ENCODE measurements around the gene CSNK1G2.
"Not testable (repeated sequence)": the region's sequence is repeated elsewhere in the genome, so short reads cannot be mapped to it uniquely, and the experiment has no call there.

CSNK1G2 gene

DNA sequence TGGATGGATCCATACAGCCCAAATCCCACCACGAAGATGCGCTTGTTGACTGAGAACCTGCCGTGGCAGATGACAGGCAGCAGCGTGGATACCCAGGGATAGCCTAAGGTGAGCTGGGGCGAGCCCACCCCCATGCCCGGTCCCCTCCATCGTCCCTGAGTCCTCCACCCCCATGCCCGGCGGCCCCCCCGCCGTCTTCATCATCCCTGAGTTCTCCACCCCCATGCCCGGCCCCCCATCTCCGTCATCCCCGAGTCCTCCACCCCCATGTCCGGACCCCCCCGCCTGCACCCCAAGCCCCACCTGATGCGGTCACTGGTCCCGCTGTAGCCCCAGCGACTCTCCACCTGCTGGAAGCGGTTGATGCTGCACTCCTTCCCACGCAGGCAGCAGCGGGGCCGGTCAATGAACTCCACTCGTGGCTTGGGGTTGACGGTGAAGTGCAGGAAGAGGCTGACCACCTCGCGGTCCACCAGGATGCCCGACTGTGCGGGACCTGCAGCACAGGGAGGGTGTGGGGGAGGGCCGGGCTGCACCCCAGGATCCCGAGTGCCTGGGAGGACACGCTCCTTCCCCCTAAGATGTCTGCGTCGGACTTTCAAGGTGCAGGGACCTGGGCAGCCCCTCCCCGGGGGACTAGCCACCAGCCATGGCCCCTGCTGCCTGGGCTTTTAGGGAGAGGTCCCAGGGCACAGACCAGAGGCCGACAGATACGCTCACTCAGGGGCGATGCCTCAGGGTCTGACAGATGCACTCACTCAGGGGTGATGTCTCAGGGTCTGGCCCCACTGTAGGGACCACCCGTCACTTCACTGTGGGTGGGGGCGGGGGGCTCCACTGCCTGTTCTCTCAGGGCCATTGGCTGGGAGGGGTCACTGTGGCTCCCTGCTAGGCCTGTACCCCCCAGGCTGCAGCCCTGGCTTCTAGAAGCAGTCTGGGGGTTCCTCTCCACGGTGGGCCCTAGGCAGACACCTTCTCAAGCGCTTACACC, 46.5 kb downstream of the CSNK1G2 start:
- no peak for DNase-seq

DNA sequence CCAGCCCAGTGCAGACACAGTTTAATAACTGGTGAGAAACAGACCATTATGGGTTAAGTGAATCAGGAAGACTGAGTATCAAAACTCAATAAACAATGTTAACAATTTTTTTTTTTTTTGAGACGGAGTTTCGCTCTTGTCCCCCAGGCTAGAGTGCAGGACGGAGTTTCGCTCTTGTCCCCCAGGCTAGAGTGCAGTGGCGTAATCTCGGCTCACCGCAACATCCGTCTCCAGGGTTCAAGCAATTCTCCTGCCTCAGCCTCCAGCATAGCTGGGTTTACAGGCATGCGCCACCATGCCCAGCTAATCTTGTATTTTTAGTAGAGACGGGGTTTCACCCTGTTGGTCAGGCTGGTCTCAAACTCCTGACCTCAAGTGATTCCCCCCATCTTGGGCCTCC, 47.5 kb downstream of the CSNK1G2 start:
- not testable (repeated sequence) for DNase-seq

DNA sequence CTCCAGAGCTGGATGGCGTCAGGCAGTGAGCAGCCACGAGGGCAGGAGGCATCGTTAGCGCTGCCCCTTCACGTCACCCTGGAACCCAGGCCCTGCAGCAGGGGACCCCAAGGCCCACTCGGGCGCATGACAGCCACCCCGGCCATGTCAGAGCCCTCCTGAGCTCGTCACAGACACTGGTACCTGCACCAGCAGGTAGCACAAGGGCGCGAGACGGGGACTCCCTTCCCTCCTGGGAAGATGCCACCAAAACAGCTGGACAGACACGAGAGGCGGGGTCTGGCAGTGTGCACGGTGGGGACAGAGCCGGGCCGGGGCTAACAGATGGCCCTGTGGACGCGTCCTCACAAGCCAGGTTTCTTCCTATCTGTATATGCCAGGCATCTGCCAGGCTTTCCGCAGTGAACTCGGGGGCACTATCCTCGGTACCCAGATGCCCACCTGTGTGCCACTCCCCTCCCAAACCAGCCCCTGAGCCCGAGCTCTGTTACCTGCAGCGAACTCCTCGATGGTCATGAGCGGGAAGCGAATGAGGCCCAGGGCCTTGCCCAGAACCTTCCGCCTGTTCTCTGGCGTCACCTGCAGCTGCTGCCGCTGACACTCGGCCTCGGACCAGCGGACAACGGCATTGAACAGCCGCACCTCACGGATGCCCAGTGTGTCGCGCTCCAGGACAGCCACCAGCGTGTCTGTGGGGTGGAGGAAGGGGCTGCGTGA, 48.7 kb downstream of the CSNK1G2 start:
- no peak for DNase-seq

DNA sequence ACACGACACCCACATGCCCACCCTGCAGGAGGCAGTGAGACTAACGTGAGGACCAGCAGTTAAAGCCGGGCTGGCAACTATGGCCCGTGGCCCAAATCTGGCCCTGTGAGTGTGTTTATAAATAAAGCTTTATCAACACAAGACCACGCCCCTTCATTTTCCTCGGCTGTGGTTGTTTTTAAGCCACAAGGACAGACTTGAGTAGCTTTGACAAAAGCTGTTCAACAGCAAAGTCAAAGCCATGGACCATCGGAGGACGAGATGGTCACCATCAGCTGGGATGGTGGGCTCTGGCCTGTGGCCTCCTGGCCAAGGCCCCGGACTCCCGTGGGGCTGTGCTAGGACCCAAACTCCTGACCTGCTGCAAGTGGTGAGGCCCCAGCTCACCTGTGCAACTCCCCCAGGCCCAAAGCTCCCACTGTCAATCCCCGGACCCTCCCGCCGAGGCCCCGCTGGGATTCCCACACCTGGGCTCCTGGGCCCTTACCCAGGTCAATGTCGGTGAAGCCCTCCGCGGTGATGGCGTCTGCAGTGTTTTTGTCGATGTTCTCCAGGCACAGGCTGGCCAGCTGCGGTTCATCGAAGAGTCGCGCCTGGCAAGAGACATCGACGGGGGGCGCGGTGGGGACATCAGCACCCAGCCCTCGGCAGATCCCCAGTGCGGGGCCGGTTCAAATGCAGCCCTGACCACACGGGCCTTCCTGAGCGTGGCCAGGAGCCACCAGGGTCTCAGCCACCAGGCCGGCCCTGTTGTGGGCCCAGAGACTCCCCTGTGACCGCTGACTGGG, 49.5 kb downstream of the CSNK1G2 start:
- DNase-seq: no peak

DNA sequence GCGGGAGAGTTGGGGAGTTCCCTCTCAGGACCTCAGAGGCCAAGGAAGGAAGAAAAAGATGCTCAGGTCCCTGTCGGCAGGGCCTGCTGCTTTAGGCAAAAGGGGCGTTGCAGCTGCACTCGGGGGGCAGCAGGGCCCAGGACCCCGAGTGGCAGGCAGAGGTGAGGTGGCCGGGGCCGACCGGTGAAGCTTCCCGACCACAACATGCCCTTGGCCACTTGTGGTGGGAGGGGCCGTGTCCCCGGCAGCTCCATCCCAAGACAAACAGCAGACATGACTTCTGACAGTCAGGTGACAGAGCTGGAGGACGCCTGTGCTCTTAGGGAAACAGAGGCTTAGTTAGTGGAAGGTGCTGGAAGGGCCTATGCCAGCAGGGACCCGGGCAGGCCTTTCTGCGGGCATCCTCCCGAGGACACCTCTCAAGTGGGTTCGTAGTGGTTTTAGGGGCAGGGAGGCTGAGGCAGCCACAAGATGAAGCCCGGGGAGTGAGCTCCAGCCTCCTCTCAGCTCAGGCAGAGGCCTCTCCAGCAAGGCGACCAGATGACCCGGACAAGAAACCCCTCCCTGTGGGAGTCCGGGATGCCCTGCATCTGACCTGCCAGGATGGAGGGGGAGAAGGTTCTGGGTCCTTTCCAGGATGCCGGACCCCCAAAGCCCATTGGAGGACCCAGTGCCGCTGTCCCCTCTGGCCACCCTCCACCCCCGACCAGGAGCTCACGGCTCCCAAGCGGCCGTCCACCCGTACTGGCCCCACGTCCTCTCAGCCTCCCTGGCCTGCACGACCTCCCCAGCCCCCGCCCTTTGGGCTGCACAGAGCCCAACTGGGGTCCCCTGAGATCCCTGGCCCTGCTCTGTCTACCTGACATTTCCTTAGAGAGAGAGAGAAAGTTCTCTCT, 50.3 kb downstream of the CSNK1G2 start:
- DNase-seq: no peak

DNA sequence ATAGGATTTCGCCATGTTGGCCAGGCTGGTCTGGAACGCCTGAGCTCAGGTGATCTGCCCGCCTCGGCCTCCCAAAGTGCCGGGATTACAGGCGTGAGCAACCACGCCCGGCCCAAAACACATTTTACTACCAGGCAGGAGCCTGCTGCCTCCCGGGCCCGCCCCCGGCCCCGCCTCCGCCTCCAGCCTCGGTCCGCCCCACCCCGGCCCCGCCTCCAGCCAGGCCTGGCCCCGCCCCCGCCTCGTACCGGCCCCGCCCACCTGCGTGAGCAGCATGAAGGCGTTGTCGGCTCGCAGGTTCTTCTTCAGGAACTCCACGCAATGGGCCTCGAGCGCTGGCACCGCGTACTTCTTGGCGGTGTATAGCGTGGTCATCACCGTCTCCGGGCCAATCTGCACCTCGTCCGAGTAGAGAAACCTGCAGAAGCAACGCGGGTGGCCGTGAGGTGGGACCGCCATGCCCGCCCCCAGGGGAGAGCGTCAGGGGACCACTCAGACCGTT, 51.8 kb downstream of the CSNK1G2 start:
- no peak for DNase-seq

DNA sequence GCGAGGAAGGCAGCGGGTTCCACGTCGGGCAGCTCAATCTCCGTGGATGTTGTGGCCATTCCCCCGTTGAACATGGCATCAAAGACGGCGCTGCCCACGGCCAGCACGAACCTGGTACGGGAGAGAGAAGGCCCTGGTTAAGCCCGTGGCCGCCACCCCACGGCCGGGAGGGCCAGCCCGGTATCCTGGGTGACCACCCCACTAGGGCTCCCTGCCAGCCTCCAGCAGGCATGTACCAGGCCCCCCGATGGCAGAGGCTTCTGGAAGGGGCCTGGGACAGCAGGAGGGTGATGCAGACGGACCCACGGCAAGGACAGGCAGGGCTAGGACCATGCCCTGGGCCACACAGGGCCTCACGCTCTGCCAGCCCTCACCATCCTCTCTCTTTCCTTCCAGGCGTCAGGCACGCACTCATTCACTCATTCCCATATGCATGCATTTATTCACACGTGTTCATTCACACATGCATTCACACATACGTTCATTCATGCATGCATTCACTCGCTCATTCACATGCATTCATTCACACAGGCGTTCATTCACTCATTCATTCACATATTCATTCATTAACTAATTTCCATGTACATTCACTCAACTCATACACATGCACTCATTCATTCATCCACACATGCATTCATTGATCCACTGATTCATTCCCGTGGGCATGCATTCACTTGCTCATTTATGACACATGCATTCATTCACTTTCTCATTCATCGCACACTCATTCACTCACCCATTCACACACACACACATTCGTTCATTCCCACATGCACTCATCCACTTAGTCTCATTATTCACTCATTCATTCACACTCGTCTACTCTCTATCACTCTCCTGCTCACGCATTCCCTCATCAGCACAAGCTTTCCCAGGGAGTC, 56.6 kb downstream of the CSNK1G2 start:
- no peak for DNase-seq

DNA sequence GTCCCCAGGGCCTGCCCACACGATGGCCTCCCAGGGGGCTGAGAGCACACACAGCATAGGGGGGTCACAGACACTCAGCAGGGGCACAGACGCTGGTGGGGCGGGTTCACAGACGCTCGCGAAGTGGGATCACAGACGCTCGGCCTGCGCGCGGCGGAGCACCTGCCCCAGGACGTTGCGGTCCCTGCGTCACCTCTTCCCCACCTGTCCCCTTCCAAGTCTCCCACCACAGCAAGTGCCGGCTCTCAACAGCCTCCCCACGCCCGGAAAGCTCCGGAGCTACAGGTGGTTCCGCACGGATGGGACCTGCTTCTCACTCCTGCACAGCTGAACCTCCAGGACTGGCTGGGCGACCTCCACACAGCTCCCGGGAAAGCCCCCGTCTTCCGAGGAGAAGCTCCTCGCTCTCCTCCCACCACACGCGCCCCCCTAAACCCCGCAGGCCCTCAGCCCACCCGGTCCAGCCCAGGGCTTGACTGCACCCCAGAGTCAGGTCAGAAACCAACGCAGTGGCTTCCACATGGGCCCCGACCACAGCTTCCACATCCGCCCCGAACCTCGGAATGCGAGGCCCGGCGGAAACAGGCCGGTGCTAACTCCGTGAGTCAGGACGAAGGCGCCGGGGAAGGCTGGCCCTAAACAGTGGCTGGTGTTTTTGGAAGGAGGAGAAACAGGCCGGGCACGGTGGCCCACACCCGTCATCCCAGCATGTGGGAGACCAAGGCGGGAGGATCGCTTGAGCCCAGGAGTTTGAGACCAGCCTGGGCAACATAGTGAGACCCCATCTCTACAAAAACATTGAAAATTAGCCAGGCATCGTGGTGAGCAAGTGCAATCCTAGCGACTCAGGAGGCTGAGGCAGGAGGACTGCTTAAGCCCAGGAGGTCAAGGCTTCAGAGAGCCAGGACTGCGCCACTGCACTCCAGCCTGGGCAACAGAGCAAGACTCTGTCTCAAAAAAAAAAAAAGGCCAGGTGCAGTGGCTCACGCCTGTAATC, 58.0 kb downstream of the CSNK1G2 start:
- DNase-seq: no peak

DNA sequence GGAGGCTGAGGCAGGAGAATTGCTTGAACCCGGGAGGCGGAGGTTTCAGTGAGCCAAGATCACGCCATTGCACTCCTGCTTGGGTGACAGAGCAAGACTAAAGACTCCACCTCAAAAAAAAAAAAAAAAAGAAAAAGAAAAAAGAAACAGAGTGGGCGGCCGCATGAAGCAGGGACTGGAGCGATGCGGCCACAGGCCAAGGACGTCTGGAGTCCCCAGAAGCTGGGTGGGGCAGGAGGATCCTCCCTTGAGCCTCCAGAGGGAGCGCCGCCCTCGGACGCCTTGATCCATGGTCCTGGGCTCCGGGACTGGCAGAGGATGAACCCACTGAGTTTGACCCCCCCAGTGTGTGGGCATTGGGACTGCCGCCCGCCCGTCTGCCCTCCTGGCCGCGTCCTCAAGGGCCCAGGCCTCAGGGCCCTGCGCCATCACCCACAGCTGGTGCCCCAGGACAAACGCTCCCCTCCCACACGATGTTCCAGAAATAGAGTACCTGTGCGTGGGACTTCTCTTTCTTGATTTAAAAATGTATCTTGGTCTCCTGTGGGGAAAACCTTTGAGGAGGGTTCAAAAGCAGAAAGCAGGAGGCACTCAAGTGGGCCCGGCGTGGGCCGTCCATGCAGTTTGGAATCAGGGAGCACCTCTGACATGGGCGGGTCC, 59.0 kb downstream of the CSNK1G2 start:
- peak in 1 of 51 donors; percentile 16 for DNase-seq

DNA sequence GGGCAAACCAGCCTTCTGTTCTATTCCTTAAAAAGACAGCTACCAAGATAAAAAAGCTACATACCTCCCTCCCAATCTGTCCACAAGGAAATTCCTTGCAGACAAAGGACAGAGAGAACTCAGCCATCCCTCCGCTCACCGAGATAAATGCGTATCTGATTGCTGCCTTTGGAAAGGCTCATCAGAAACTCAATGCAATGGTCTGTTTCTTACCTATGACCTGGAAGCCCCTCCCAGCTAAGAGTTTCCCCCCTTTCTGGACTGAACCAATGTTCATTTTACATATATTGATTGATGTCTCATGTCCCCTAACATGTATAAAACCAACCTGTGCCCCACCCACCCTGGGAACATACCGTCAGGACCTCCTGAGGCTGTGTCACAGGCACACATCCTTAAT, 62.9 kb downstream of the CSNK1G2 start:
- DNase-seq: no peak

DNA sequence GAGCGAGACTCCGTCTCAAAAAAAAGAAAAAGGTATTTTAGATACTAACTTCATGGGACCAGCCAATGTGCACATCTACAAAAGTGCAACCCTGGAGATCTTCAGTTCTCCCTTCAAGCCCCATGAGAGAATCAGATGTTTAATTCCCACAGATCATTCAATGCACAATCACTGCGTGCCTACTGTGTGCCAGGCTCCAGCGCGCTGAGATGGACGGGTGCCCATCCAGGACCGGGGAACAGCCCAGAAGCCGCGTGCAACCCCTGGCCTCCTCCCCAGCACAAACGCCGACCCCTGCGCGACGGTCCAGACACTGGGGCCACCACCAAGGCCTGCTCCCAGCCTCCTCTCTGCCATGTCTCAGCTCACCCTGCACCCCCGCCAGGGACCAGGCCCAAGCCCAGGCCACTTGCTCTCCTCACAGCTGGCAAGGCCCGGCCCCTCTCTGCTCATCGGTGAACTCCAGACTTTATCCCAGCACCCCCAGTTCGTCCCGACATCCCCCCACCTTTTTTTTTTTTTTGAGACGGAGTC, 69.2 kb downstream of the CSNK1G2 start:
- DNase-seq: no peak

DNA sequence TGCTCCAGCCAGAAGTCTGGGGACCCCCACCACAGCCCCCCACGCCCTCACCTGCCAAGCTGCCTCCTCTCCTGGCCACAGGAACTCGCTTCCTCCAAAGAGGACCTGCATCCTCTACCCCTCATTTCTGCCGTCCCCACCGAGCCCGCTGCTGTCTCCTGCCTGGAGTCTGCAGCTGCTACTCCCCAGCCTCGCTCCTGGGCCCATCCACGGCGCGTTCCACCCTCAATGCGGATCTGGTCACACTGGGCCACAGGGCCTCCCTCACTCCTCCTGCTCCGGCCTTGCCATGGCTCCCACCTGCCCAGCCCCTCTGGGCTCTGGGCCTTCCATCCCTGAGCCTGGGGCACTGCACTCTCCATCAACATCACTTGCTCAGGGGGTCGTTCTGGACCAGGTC, 70.2 kb downstream of the CSNK1G2 start:
- DNase-seq: no peak

DNA sequence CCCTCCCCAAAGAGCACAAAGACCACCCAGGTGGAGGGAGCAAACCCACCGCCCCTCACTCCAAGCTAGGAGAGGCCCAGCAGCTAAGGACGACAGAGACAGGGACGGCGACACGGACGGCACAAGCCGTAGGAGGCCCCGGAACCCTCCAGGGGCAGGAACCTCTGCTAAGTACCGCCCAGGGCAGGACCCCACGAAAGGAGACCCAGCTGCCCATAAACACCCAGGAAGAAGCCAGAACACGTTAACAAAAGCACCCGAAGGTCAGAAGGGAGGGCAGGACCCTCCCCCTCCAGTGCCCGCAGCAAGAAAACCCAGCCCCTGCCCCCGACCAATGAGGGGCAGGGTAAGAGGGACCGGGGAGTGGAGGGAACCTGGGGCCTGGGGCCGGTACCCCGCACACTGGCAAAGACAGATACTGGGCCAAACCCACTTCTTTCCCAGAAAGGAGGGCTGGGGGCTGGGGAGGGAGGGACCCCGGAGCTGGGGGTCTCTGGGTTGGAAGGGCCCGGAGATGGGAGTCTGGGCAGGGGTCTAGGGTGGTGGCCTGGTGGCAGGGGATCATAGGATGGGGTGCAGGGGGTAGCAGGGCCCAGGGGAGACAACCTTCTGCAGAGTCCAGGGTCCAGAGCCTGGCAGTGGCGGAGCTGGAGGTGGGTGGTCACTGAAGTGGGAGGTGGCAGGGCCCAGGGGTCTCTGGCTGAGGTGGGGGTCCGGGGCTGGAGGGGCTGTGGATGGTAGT, 72.1 kb downstream of the CSNK1G2 start:
- no peak for DNase-seq

DNA sequence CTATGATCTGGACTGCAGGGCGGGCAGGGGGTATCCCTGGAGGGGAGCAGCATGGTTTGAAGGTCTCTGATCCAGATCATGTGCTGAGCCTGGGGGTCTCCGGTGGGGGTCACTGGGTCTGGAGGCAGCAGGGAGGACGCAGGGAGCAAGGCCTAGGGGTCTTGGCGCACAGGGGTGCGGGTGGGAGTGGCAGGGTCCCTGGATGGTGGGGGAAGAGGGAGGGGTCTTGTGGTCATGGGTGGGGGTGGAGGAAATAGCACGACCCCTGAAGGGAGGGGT, 72.7 kb downstream of the CSNK1G2 start:
- DNase-seq: no peak

DNA sequence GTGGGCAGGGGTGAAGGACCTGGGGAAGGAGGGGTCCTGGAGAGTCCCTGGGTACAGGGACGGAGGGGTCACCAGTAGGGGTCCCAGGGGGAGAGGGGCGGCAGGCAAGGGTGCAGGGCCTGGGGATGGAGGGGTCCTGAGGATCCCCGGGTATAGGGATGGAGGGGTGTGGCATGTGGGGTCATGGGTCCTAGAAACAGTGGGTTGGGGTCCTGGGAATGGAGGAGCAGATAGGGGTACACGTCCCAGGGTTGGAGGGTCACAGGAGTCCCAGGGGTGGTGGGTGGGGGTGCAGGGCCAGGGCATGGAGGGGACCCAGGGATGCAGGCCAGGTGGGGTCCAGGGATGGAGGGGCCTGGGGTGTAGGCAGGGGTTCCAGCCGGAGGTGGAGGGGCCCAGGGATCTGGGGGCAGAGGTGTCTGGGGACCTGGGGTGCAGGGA, 73.2 kb downstream of the CSNK1G2 start:
- DNase-seq: no peak

DNA sequence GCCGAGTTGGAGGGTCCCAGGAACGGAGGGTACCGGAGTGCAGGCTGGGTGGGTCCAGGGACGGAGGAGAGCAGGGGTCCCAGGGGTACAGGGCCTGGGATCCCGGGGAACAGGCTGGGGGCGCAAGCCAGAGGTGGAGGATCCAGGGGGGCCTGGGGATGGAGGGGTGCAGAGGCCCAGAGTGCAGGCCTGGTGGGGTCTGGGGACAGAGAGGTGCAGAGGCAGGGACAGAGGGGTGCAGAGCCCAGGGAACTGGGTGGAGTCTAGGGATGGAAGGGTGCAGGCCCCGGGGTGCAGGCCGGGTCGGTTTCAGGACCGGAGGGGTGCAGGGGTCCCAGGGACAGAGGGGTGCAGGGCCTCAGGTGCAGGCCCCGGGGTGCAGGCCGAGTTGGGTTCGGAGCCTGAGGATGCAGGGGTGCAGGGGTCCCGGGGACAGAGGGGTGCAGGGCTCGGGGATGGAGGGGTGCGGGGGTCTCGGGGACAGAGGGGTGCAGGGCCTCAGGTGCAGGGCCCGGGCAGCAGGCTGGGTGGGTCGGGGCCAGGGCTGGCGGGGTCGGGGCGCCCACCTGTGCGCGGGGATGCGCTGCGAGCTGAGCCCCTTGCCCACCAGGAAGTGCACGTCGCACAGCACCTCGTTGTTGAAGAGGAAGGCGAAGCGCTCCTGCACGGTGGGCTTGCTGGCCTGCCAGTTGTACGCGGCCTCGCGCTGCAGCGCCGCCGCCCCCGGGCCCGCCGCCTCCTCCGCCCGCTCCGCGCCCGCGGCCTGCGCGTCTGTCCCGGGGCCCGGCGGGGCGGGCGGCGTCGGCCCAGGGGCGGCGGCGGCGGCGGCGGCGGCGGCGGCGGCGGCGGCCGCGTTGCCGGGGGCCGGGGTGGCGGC, 74.0 kb downstream of the CSNK1G2 start:
- peak in 3 of 51 donors; percentile 14 to 42 (median 15) for DNase-seq

Data from hypothalamus (tissue), 51 donors.